ENCODE results near the gene EDC3.
"Not testable (repeated sequence)": the region's sequence is repeated elsewhere in the genome, so short reads cannot be mapped to it uniquely, and the experiment has no call there.

Gene EDC3

DNA sequence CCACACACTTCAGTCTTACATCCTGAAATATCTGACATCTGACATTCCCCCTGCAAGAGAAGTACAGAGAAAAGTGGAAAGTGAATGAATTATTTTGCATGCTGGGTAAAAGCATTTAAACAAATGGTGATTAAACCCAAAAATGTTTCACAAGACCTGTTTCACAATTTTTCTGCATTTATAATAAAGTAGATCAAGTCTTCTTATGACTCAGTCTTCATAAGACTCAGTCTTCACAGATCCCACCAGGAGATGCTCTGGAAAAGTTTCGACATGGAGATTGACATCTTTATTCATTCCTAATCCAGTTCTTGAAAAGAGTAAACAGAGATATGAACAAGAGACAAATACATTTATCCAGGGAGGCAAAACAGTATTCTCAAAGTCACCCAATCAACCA lies 13.2 kb upstream of the EDC3 start:
- DNase-seq, result no peak

DNA sequence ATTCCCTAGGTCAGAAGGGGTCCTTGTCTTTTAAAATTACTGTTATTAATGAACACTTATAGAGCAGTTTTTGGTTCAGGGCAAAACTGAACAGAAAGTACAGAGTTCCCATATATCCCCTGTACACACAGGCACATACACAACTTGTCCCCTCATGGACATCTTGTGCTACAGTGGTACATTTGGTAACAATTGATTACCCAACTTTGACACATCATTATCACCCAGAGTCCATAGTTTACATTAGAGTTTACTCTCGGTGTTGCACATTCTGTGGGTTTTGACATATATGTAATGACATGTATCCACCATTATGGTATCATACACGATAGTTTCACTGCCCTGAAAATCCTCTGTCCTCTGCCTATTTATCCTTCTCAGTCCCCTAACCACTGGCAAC lies 984 bp upstream of the EDC3 start:
- no peak for DNase-seq

DNA sequence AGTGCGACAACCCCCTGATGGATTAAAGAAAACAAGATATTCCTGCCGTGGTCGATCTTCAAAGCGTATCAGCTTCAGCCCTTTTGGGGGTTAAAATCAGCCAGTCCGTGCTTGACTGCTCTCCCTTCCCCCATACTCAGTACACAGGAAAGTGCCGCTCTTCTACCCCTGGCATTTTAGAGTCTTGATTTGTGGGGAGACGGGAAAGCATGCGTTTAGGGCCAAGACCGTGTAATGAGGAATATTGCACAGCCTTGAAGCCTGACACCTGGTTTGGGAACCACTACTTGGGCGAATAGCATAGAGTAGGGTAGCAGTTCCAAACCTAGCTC lies 540 bp upstream of the EDC3 start:
- DNase-seq, result no peak

DNA sequence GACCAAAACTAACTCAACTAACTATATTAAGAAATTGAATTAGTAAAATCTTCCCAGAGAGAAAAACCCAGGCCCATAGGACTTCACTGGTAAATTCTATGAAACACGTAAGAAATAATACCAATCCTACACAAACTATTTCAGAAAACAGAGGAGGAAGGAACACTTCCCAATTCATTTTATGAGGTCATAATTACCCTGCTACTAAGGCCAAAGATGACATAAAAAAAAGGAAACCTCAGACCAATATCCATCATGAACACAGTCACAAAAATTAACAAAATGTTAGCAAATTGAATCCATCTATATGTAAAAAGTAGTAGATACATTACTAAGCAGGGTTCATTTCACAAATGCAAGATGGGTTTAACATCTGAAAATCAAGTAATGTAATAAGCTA lies 3.5 kb downstream of the EDC3 start:
- DNase-seq, result no peak

DNA sequence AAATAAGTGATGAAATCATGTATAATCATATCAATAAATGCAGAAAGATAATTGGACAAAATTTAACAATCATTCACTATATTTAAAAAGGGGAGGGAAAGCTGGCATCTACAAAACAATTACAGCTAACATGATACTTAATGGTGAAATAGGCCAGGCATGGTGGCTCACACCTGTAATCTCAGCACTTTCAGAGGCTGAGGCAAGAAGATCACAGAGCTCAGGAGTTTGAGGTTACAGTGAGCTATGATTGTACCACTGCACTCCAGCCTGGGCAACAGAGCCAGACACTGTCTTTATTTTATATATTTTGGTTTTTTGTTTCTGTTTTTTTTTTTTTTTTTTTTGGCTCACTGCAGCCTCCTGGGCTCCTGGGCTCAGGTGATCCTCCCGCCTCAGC lies 12.1 kb downstream of the EDC3 start:
- no peak for DNase-seq

DNA sequence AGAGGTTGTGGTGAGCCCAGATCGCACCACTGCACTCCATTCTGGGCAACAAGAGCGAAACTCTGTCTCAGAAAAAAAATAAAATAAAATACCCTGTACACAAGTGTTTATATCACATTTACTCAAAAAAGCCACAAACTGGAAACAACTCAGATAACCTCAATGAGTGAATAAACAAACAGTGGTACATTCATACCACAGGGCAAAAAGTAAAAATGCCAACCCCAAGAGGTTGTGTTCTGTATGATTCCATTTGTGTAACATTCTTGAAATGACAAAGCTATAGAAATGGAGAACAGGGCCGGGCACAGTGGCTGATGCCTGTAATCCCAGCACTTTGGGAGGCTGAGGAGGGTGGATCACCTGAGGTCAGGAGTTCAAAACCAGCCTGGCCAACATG lies 12.9 kb downstream of the EDC3 start:
- no peak for DNase-seq

DNA sequence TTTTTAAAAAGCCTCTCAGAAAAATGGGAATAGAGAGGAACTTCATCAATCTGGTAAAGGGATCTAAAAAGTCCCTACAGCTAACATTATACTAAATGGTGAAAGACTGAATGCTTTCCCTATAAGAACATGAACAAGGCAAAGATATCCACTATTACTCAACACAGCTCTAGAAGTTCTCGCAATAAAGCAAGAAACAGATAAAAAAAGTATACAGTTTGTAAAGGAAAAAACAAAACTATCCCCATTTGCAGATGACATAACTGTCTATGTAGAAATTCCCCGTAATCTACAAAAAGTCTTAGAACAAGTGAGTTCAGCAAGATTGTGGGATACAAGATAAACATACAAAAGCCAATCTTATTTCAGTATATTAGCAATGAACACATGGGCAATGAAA lies 15.4 kb downstream of the EDC3 start:
- DNase-seq, result no peak

DNA sequence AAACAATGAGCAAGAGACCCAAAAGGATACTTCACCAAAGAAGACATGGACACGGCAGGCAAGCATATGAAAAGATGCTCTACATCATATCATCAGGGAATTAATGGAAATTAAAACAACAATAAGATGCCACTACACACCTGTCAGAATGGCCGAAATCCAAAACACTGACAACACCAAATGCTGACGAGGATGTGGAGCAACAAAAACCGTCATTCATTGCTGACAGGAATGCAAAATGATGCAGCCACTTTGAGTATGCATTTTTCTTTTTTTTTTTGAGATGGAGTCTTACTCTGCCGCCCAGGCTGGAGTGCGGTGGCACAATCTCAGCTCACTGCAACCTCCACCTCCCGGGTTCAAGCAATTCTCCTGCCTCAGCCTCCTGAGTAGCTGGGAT lies 19.0 kb downstream of the EDC3 start:
- DNase-seq, result no peak

DNA sequence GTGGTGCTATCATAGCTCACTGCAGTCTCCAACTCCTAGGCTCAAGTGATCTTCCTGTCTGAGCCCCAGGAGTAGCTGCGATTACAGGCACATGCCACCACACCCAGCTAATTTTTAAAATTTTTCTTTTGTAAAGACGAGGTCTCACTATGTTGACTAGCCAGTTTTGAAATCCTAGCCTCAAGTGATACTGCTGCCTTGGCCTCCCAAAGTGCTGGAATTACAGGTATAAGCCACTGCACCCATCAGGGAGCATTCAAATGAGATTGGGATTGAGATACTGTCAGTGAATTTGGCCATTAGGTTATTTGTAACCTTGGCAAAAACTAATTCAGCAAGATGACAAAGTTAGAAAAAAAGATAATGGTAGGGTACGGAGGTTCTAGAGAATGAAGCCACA lies 21.7 kb downstream of the EDC3 start:
- no peak for DNase-seq

DNA sequence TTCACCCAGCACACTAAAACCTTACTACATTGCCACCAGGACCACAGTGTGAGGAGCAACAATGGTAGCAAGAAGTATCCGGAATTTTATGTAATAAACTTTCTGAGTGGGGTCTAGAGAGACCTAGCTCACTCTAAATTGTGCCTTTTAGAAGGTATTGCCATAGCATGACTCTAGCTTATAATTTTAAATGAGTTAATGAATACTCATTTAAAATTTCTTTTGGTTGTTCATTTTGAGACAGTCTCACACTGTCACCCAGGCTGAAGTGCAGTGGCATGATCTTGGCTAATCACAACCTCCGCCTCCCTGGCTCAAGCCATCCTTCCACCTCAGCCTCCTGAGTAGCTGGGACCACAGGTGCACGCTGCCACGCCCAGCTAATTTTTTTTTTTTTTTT lies 26.2 kb downstream of the EDC3 start:
- DNase-seq, result no peak

DNA sequence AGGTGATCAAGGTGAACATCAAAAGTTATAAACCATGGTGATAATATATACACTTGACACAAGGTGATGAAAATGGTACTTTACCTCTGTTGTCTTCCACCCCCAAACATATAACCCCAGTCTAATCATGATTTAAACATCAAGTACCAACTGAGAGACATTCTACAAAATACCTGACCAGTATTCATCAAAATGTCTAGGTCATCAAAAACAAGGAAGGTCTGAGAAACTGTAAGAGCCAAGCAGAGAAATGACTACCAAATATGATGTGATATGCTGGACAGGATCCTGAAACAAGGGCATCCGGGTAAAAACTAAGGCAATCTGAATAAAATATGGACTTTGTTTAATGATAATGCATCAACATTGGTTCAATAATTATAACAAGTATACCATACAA lies 27.8 kb downstream of the EDC3 start:
- no peak for DNase-seq

DNA sequence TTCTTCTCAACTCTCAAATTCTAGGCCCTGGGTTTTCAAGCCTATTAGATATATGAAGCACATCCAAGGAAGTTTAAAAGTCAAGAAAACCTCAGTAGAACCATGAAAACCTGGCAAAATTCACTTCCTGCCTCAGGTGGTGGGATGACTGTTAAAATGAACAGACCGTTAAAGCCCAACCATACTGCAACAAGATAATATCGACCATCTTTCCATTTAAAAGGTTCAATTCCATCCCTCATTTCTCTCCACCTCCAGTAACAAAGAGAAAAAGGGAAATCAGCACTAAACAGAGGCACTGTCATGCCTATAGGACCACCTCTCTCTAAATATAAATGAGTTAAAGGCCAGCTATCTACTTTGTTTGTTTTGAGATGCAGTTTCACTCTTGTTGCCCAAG lies 31.2 kb downstream of the EDC3 start:
- no peak for DNase-seq

DNA sequence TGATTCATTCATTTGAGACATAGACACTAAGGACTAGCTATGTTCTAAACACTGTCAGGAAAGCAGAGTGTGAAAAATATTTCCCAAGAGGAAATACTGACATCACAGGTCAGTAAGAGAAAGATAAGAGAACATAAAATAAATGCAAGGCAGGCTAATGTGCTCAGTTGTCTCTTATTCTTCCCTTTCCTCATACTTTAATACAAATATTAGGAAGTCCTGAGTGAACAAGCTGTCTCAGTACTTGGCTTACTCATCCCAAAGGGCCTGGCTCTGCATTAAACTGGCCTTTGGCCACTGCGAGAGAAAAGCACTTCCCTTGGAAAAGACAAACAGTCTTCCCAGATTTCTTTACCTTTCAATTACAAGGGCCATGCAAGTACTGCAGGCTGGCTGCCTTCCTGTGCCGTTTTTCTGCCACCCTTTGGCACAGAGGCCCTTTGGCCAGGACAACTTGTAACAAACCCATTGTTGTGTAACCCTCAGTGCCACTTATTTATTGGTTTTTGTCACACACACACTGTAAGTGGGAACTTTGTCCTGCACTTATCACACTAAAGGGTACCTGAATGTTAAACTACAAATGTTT lies 31.7 kb downstream of the EDC3 start:
- no peak for DNase-seq

DNA sequence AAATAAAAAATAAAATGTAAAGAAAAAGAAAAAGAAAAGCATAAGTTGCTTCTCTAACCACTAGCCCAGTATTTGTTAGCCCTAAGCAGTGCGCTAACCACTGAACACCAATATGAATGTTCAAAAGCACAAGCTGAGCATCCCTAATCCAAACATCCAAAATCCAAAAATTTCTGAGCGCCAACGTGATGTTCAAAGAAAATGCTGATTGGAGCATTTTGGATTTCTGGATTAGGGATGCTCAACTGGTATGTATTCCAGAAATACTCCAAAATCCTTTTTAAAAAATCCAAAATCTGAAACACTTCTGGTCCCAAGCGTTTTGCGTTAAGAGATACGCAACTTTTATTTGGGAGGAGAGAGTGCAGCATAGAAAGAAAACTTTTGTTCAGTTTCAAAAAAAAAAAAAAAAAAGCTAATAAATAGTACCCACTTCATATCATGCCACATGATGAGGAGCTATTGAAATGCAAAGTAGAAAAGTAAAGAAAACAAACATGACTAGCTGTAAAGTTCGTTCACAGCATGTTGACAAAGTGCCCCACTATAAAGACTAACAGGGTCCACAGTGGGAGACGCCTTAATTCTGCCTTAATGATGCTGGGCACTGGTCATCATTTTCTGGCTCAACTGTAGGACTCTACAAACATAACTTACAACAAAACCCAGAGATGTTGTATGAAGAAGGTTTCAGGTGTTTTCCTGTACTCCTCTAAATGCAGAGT lies 32.4 kb downstream of the EDC3 start:
- DNase-seq, result no peak

DNA sequence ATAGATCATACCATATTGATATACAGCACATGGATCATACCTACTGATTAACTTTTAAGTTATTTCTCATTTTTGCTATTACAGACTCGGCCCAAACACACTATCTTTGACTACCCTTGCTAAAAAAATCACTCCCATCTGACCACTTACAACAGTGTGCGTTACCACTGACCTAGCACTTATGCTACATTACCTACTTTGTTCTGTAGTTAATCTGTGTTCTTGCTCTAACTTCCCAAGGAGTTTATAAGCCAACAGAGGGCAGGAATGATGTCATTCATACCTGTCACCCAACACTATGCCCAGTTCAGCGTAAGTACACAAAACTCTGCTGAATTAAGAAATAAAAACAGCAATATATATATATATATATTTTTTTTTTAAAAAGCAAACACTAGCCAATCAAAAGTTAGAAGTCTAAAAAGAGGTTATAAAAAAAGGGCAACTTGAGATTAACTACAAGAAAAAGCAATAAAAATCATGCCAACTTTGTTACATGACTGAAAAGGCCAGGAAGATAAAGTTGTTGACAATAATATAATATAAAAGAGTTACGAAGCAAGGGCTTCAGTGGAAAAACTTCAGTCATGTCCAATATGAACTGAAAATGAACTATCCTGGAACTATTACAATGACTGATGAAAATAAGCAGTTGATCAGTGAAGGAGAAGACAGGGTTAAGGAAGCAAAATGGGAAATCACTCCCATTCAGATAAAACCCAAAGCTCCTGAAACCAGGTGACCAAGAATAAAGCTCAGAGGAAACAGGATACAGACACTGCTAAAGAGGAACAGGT lies 33.6 kb downstream of the EDC3 start:
- DNase-seq, result no peak

DNA sequence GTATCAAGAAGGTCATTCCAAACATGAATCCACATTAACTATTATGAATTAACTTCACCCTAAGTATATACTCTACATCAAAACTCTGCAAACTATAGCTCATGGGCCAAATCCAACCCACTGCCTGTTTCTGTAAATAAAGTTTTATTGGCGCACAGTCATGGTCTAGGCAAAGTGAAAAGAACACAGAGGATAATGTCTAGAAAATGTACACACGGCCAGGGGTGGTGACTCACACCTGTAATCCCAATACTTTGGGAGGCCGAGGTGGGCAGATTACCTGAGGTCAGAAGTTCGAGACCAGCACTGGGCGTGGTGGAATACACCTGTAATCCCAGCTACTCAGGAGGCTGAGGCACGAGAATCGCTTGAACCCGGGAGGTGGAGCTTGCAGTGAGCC lies 34.5 kb downstream of the EDC3 start:
- not testable (repeated sequence) for DNase-seq

DNA sequence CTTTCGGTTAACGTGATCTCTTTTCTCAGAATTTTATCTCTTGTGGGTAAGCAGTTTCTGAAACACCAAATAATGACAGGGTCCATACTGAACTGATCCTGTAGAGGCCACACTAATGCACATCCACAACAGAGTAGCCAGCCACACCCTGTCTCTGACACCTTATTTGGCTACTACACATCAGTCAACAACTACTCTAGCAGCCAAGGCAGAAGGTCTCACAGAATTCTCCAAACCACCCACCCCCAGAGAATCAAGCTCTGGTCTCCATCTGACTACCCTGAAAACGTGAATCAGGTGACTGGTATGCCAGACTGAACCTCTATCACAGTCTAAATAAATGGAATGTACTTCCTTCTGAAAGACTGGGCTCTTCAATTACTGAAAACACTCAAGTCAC lies 38.0 kb downstream of the EDC3 start:
- no peak for DNase-seq

DNA sequence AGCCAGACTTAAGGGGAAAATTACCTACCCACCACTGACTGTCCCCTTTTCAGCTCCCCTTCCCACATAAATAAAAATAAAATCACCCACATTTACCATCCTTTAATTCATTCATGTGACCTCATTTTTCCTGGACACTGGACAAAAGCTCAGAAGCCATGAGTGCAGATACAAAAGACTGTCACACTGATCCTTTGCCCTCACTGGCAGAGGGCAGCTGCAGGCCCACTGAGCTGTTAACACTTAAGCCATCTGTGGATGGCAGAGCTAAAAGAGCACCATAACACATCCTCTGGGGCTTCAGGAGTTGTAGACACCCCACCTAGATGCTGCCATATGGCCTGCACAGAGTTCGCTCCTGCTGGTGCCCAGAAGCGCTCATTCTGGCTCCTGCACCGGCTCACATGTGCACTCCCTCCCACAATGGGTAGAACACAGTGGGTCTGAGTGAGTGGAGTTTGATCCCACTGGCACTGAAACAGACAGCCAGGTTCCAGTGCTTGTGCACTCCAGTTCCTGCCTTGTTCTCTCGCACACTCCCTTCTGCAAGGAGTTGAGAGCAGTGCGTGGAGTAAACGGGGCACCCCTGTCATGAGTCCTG lies 38.8 kb downstream of the EDC3 start:
- no peak for DNase-seq

DNA sequence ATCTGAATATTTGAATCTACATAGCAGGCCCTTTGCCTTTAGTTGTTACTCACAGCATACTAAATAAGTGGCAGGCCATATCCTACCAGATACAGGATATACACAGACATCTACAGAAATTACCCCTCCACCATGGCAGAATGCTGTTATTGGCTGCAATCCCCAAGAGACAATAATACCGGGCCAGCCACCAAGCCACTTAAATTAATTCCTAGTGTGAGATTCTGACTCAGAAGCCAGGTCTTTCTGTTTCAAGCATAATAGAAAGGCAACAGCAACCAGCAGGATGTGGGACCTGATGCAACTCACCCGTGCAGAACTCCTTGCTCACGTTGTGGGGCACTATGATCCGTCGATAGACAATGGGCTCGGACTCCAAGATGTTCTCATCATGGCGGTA lies 40.4 kb downstream of the EDC3 start:
- DNase-seq, result no peak

DNA sequence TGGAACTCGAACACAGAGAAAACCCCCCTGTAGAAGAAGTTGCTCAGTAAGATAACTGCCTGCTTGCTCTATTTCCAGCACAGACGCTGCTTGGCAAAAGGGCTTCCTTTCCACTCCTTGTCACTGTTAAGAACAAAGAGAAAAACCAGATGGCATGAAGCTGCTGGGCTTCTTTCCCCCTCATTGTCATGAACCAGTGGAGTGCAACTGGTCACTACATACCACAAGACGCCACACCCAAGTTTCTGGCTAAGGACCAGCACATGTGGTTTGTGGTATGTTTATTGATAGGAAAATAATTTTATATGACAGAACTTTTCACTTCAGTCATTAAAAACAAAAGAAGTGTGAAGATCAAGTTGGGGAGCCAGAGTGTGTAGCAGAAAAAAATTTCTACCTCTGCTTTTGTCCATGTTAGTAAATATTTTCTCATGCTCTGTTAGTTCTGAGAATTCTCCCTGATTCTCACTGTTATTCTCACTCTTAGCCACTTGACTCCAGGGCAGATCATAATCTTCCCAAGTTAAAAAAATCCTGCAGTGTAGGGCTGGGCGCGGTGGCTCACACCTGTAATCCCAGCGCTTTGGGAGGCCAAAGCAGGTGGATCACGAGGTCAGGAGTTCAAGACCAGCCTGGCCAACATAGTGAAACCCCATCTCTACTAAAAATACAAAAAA lies 42.3 kb downstream of the EDC3 start:
- no peak for DNase-seq

DNA sequence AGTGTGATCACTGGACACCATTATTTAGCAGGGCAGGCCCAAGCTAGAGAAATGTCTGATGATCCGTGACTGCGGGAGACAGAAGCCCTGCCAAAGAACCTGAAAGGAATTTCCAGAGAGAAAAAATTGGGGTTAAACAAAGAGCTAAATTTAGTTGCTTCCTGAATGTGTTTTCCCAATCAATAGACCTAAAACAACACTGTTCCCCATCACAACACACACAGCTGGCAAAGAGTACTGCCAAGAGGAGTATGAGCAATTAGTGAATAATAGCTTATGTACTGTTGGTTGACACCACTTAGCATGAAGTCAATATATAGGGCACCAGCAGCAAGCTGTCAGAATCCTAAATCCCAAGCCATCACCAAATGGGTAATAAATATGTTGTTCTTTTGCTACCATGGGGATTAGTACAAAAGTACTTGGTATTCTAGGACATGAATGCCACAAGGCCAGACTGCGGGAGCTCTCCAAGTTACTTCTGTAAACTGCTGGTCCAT lies 44.5 kb downstream of the EDC3 start:
- DNase-seq, result no peak

DNA sequence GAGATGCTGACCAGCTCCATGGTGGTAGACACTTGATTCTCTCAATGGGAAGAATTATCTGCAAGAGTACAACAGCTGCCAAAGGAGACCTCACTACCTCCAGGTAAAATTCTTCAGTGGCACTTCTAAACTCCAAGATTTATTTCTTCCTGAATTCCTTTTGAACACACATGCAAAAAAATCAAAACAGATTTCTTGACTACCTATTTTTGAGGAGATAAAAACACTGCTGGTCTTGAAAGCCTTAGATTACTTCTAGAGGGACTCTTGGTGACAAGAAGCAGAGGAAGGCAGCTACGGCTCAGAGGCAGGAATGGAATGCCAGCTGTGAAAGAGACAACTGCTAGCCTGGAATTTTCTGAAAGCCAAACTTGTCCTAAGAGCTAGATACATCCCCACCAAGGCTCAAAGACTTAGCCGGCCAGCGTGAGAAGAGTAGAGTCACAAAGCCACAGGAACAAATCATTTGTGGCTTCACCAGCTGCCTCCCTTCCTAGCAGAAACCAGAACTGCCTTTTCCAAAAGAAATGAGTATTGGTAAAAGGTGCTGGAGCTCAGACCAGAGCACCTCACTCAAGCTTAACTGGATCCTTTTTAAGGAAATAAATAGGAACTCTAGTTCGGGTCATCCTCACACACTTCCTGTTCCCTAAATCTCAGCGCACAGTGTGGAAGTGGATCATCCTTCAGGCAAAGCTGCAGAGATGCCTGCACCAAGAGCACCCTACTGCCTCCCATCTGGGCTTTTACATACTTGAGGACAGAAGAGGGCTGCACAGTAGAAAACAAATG lies 47.6 kb downstream of the EDC3 start:
- DNase-seq, result no peak

DNA sequence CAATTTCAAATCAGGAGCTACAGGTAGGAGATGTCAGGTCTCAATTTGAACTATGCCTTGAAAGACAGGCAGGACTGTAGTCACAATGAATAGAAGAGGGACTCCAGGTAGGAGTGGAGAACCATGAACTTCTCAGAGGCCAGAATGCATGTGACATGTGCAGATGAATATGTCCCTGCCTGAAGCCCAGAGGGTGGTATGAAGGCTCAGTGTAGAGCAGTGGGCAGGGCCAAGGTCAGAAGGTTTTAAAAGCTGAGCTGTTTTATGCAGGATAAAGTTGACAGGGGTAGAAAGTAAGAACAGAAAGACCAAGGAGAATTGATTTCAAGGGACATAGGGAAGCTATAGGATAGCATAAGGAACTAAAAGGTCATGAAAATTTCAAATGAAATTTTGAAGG lies 49.3 kb downstream of the EDC3 start:
- no peak for DNase-seq

Data from NCI-H187 (cell line).